ENCODE measurements around the gene TBC1D2B.

The TBC1D2B gene

GRCh38 chr15:78107471-78107870 is 30.0 kb upstream of the TBC1D2B start:
- no peaks in the 10 kb centered on the region for H3K9me2 ChIP-seq (replicated peaks; ENCODE audit: insufficient read depth, low read length)

GRCh38 chr15:78105476-78106241 is 28.1 kb upstream of the TBC1D2B start:
- Histone ChIP-seq H3K79me2 (ENCODE audit: insufficient read depth, low read length) (no peaks in the 10 kb centered on the region), H4K20me1 (ENCODE audit: low read depth, low read length) (no peaks in the 10 kb centered on the region), H3K27ac (ENCODE audit: low read depth, low read length) (no peak overlapping the region), H3K36me3 (ENCODE audit: low read length) (no peaks in the 10 kb centered on the region), H3K9me2 (replicated peaks; ENCODE audit: insufficient read depth, low read length) (no peaks in the 10 kb centered on the region), H3F3A (ENCODE audit: insufficient read depth) (no peaks in the 10 kb centered on the region), H3K9ac (ENCODE audit: low read length) (no peak overlapping the region), H3K9me3 (ENCODE audit: insufficient read depth, low read length) (no peaks in the 10 kb centered on the region), H3K27me3 (ENCODE audit: low read length) (no peaks in the 10 kb centered on the region), H3K4me3 (ENCODE audit: insufficient read depth, low read length, poor library complexity, severe bottlenecking) (no peak overlapping the region), H3K4me2 (ENCODE audit: low read depth, low read length, poor library complexity, severe bottlenecking) (no peak overlapping the region), H2AFZ (ENCODE audit: low read depth, low read length, severe bottlenecking) (no peak overlapping the region)
- no peak for TF ChIP-seq EZH2phosphoT487 (conservative IDR thresholded peaks at IDR 0.05; ENCODE audit: low read length)
- no peak for TF ChIP-seq CTCF (IDR thresholded peaks at IDR 0.05; ENCODE audit: insufficient read depth, low read length, poor library complexity, severe bottlenecking)

More at GRCh38 chr15:78107471-78107870, 30.0 kb upstream of the TBC1D2B start:
- TF ChIP-seq CTCF (IDR thresholded peaks at IDR 0.05; ENCODE audit: insufficient read depth, low read length, poor library complexity, severe bottlenecking), result no peak
- TF ChIP-seq EZH2phosphoT487 (conservative IDR thresholded peaks at IDR 0.05; ENCODE audit: low read length), result no peak
- Histone ChIP-seq H2AFZ (ENCODE audit: low read depth, low read length, severe bottlenecking) (no peak overlapping the region), H4K20me1 (ENCODE audit: low read depth, low read length) (no peaks in the 10 kb centered on the region), H3K9ac (ENCODE audit: low read length) (no peak overlapping the region), H3K4me2 (ENCODE audit: low read depth, low read length, poor library complexity, severe bottlenecking) (no peak overlapping the region), H3K27ac (ENCODE audit: low read depth, low read length) (no peak overlapping the region), H3K27me3 (ENCODE audit: low read length) (no peaks in the 10 kb centered on the region), H3K4me3 (ENCODE audit: insufficient read depth, low read length, poor library complexity, severe bottlenecking) (no peak overlapping the region), H3K79me2 (ENCODE audit: insufficient read depth, low read length) (no peaks in the 10 kb centered on the region), H3K9me3 (ENCODE audit: insufficient read depth, low read length) (no peaks in the 10 kb centered on the region), H3K36me3 (ENCODE audit: low read length) (no peaks in the 10 kb centered on the region), H3F3A (ENCODE audit: insufficient read depth) (no peaks in the 10 kb centered on the region)

- Histone ChIP-seq H3K27ac (ENCODE audit: low read depth, low read length) (no peak overlapping the region), H4K20me1 (ENCODE audit: low read depth, low read length) (no peaks in the 10 kb centered on the region)
- TF ChIP-seq EZH2phosphoT487 (conservative IDR thresholded peaks at IDR 0.05; ENCODE audit: low read length), result no peak
- TF ChIP-seq CTCF (IDR thresholded peaks at IDR 0.05; ENCODE audit: insufficient read depth, low read length, poor library complexity, severe bottlenecking), result no peak
Observed at GRCh38 chr15:78104566-78105475, 27.3 kb upstream of the TBC1D2B start.

More at GRCh38 chr15:78104566-78105475, 27.3 kb upstream of the TBC1D2B start:
- no peaks in the 10 kb centered on the region for H3K36me3 ChIP-seq (ENCODE audit: low read length)
- H3F3A ChIP-seq (ENCODE audit: insufficient read depth), result no peaks in the 10 kb centered on the region
- no peak overlapping the region for H3K9ac ChIP-seq (ENCODE audit: low read length)
- H2AFZ ChIP-seq (ENCODE audit: low read depth, low read length, severe bottlenecking), result no peak overlapping the region
- H3K4me2 ChIP-seq (ENCODE audit: low read depth, low read length, poor library complexity, severe bottlenecking), result no peak overlapping the region
- H3K27me3 ChIP-seq (ENCODE audit: low read length), result no peaks in the 10 kb centered on the region
- H3K4me3 ChIP-seq (ENCODE audit: insufficient read depth, low read length, poor library complexity, severe bottlenecking), result no peak overlapping the region
- no peaks in the 10 kb centered on the region for H3K79me2 ChIP-seq (ENCODE audit: insufficient read depth, low read length)
- H3K9me2 ChIP-seq (replicated peaks; ENCODE audit: insufficient read depth, low read length), result no peaks in the 10 kb centered on the region
- no peaks in the 10 kb centered on the region for H3K9me3 ChIP-seq (ENCODE audit: insufficient read depth, low read length)

Data from SU-DHL-6 (cell line).